Islet of Langerhans (tissue), 1 donor: ENCODE results near the gene GLB1L3.
"Not testable (repeated sequence)": the region's sequence is repeated elsewhere in the genome, so short reads cannot be mapped to it uniquely, and the experiment has no call there.

Experiments
- FAIRE-seq: peaks from one replicate; lab custom pipeline; 2011; peaks lifted over from hg19 to GRCh38; lab: Jason Lieb, UNC

Gene GLB1L3

GRCh38 chr11:134252346-134253187 is 23.6 kb upstream of the GLB1L3 start:
- FAIRE-seq, result no peak

GRCh38 chr11:134253188-134253993 is 22.8 kb upstream of the GLB1L3 start, which contains the start of the genes ACAD8 and THYN1:
TSS of gene ACAD8 (plus strand) at chr11:134253568. CDS start at chr11:134253601, 33 bp downstream.
TSS of gene THYN1 (minus strand) at chr11:134253352. CDS start at chr11:134252882, 470 bp downstream.
- no peak for FAIRE-seq

- FAIRE-seq, result no peak
These were observed 21.6 kb upstream of the GLB1L3 start for GRCh38 chr11:134254433-134255183.

GRCh38 chr11:134255184-134255561 is 21.0 kb upstream of the GLB1L3 start:
- FAIRE-seq, result not testable (repeated sequence)

- no peak for FAIRE-seq
These were observed 19.1 kb upstream of the GLB1L3 start for GRCh38 chr11:134257101-134257500.

GRCh38 chr11:134258577-134258976 is 17.6 kb upstream of the GLB1L3 start:
- no peak for FAIRE-seq

- no peak for FAIRE-seq
These were observed 15.7 kb upstream of the GLB1L3 start for GRCh38 chr11:134260503-134260902.

- FAIRE-seq, result no peak
These were observed 15.2 kb upstream of the GLB1L3 start for GRCh38 chr11:134260983-134261382.

GRCh38 chr11:134261626-134262488 is 14.3 kb upstream of the GLB1L3 start:
- FAIRE-seq, result no peak

- FAIRE-seq, result no peak
These were observed 11.0 kb upstream of the GLB1L3 start for GRCh38 chr11:134264966-134265764.

- FAIRE-seq, result no peak
These were observed 9.7 kb upstream of the GLB1L3 start for GRCh38 chr11:134266440-134266839.

GRCh38 chr11:134266841-134267251 is 9.3 kb upstream of the GLB1L3 start:
- no peak for FAIRE-seq

- no peak for FAIRE-seq
These were observed 8.7 kb upstream of the GLB1L3 start for GRCh38 chr11:134267461-134267860.

GRCh38 chr11:134267966-134268365 is 8.2 kb upstream of the GLB1L3 start:
- no peak for FAIRE-seq

- no peak for FAIRE-seq
These were observed 5.9 kb upstream of the GLB1L3 start for GRCh38 chr11:134270250-134270714.

- no peak for FAIRE-seq
These were observed 4.2 kb upstream of the GLB1L3 start for GRCh38 chr11:134271978-134272377.

- no peak for FAIRE-seq
These were observed 3.5 kb upstream of the GLB1L3 start for GRCh38 chr11:134272381-134273316.

GRCh38 chr11:134273317-134273712 is 2.9 kb upstream of the GLB1L3 start:
- no peak for FAIRE-seq

GRCh38 chr11:134275188-134275533 is 1.0 kb upstream of the GLB1L3 start:
- FAIRE-seq, result no peak
